ENCODE measurements around the gene PREX1. TPM values are rescaled to one million over a fixed set of nuclear protein-coding genes. Genes with fewer than 3 reads are reported as not detected.
"Not testable (repeated sequence)": the region's sequence is repeated elsewhere in the genome, so short reads cannot be mapped to it uniquely, and the experiment has no call there.

Gene PREX1
- total RNA-seq, 3 donors from 2014 or later = 53.1 to 84.2 (median 65.1) TPM

GRCh38 chr20:48813930-48814546, 13.8 kb downstream of the PREX1 start:
- TF ChIP-seq, protein P1, sequence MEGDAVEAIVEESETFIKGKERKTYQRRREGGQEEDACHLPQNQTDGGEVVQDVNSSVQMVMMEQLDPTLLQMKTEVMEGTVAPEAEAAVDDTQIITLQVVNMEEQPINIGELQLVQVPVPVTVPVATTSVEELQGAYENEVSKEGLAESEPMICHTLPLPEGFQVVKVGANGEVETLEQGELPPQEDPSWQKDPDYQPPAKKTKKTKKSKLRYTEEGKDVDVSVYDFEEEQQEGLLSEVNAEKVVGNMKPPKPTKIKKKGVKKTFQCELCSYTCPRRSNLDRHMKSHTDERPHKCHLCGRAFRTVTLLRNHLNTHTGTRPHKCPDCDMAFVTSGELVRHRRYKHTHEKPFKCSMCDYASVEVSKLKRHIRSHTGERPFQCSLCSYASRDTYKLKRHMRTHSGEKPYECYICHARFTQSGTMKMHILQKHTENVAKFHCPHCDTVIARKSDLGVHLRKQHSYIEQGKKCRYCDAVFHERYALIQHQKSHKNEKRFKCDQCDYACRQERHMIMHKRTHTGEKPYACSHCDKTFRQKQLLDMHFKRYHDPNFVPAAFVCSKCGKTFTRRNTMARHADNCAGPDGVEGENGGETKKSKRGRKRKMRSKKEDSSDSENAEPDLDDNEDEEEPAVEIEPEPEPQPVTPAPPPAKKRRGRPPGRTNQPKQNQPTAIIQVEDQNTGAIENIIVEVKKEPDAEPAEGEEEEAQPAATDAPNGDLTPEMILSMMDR (IDR thresholded peaks at IDR 0.05) = no peak
- TF ChIP-seq POLR2AphosphoS5 (IDR thresholded peaks at IDR 0.05) (no peak), POLR2A (IDR thresholded peaks at IDR 0.05) (no peak)
- intact Hi-C loops (cut with DNase I; ENCODE audit: low total_unique reads) = no loop called here
- Histone ChIP-seq H3K9me3 (no peaks in the 10 kb centered on the region), H3K27me3 (no peaks in the 10 kb centered on the region), H3K4me3 (no peak overlapping the region), H3K27ac (no peak overlapping the region), H3K4me1 (no peaks in the 10 kb centered on the region), H3K36me3 (no peaks in the 10 kb centered on the region)
- DNase-seq (ENCODE audit: low spot score in 2 of 2) = no peak

- DNase-seq (ENCODE audit: low spot score in 2 of 2) = no peak
- TF ChIP-seq POLR2A (IDR thresholded peaks at IDR 0.05) (no peak), POLR2AphosphoS5 (IDR thresholded peaks at IDR 0.05) (no peak)
- TF ChIP-seq, protein P1 (IDR thresholded peaks at IDR 0.05) = no peak
- no peak overlapping the region for H3K27ac ChIP-seq
- H3K9me3 ChIP-seq = no peaks in the 10 kb centered on the region
- intact Hi-C loops (cut with DNase I; ENCODE audit: low total_unique reads) = no loop called here
- H3K36me3 ChIP-seq = no peaks in the 10 kb centered on the region
- no peak overlapping the region for H3K4me3 ChIP-seq
- H3K4me1 ChIP-seq = no peaks in the 10 kb centered on the region
- H3K27me3 ChIP-seq = no peaks in the 10 kb centered on the region
Measured at GRCh38 chr20:48813446-48813747, 14.4 kb downstream of the PREX1 start.

DNA sequence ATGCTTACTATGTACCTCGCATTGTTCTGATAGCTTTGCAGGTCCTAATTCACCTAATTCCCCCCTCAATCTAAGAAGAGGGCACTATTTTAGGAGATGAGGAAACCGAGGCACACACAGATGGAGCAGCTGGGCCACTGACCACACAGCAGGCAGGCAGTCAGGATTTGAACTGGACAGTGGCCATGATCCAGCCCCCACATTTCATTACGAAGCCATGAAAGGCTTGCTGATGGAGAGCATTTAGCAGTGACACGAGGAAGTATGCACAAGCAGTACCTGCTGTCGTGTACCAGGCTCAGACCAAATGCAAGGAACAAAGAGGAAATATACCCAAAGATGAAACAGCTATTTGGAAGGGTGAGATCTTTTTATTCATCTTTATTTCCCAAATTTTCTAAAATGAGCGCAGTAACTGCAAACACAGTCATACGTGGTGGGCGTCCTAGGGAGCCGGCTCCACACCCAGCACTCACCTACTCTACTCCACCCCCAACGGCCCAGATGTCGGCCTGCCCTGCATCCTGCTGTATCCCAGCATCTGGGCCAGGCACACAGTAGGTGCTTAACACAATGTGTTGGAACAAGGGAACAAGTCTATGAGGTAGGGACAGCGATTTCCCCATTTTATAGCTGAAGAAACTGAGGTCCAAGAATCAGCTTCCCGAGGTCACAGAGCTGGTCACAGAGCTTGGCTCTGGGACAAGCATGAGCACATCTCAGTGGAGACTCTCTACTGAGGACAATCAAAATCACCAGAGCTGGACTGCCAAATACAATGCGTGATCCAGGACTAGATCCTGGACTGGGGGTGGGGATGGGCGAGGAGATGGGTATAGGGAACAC, 15.0 kb downstream of the PREX1 start:
- Histone ChIP-seq H3K36me3 (no peaks in the 10 kb centered on the region), H3K9me3 (no peaks in the 10 kb centered on the region), H3K27me3 (no peaks in the 10 kb centered on the region), H3K27ac (no peak overlapping the region), H3K4me1 (no peaks in the 10 kb centered on the region), H3K4me3 (no peak overlapping the region)
- intact Hi-C loops (cut with DNase I; ENCODE audit: low total_unique reads) = no loop called here
- TF ChIP-seq POLR2A (IDR thresholded peaks at IDR 0.05) (no peak), POLR2AphosphoS5 (IDR thresholded peaks at IDR 0.05) (no peak)
- TF ChIP-seq, protein P1 (IDR thresholded peaks at IDR 0.05) = no peak
- DNase-seq (ENCODE audit: low spot score in 2 of 2) = no peak

DNA sequence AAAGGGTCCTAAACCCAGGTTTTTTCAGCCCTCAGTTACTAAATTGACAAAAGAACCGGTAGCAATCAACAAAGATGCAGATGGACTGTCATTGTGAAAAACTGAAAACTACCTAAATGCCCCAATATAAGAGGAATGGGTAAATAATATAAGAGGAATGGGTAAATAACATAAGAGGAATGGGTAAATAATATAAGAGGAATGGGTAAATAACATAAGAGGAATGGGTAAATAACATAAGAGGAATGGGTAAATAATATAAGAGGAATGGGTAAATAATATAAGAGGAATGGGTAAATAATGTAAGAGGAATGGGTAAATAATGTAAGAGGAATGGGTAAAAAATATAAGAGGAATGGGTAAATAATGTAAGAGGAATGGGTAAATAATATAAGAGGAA, 15.7 kb downstream of the PREX1 start:
- intact Hi-C loops (cut with DNase I; ENCODE audit: low total_unique reads); H3K36me3 ChIP-seq; H3K4me3 ChIP-seq; H3K9me3 ChIP-seq; H3K27ac ChIP-seq; DNase-seq (ENCODE audit: low spot score in 2 of 2); H3K4me1 ChIP-seq; H3K27me3 ChIP-seq: not testable (repeated sequence)

DNA sequence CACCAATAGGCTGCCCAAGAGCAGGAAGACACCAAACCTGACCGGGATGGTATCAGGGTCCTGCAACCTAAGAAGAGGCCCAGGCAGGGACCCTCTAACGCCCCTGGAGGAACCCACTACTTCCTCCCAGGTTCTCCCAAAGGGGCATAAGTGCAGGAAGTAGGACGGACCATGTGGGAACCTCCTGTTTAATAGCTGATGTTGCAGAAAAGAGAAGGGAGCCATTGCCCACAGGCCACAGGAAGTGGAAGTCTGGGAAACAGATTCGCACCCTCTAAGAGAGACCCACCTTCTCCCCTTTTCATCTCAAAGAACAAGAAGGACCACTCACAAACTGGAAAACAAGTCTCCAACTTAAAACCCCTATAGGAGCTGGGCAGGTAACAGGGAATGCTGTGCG, 18.1 kb downstream of the PREX1 start:
- H3K4me1 ChIP-seq = no peaks in the 10 kb centered on the region

More for the DNA sequence above, 18.1 kb downstream of the PREX1 start:
- no peak overlapping the region for H3K4me3 ChIP-seq
- H3K27me3 ChIP-seq = no peaks in the 10 kb centered on the region
- H3K9me3 ChIP-seq = peaks cover 7 to 11% of the 10 kb centered on the region in 2 donors
- TF ChIP-seq POLR2AphosphoS5 (IDR thresholded peaks at IDR 0.05) = no peak
- no peak for TF ChIP-seq POLR2A (IDR thresholded peaks at IDR 0.05)
- TF ChIP-seq, protein P1 (IDR thresholded peaks at IDR 0.05) = no peak
- DNase-seq (ENCODE audit: low spot score in 2 of 2) = no peak
- intact Hi-C loops (cut with DNase I; ENCODE audit: low total_unique reads) = no loop called here
- H3K27ac ChIP-seq = no peak overlapping the region
- no peaks in the 10 kb centered on the region for H3K36me3 ChIP-seq
